Suprapubic skin (tissue), 4 donors: ENCODE measurements around the gene KNDC1. TPM values are rescaled to one million over a fixed set of nuclear protein-coding genes. Genes with fewer than 3 reads are reported as not detected.

ENCODE experiments used
- DNase-seq, 2 donors: peaks; one replicate each; pipeline ENCODE4 v3.0.0-alpha.2; 2019; ENCODE audit warnings: low spot score in 2 of 2
- H3K27ac ChIP-seq: fragments of 200-600 bp; sonication (generic); one replicate; pipeline ENCODE4 v1.5.1; 2019
- H3K27me3 ChIP-seq: fragments of 200-600 bp; sonication (generic); one replicate; pipeline ENCODE4 v1.5.1; 2019
- H3K36me3 ChIP-seq: fragments of 200-600 bp; sonication (generic); one replicate; pipeline ENCODE4 v1.5.1; 2019
- H3K4me1 ChIP-seq: fragments of 200-600 bp; sonication (generic); one replicate; pipeline ENCODE4 v1.5.1; 2019
- H3K4me3 ChIP-seq: fragments of 200-600 bp; sonication (generic); one replicate; pipeline ENCODE4 v1.5.1; 2019; ENCODE audit warnings: mild to moderate bottlenecking
- H3K9me3 ChIP-seq: fragments of 200-600 bp; sonication (generic); one replicate; pipeline ENCODE4 v1.5.1; 2019
- EP300 ChIP-seq: sonication (generic); formaldehyde crosslinking; IDR thresholded peaks from one replicate; pipeline ENCODE4 v1.6.1; 2017; ENCODE audit warnings: antibody characterized with exemption
- POLR2A ChIP-seq, 2 donors: fragments of 450-650 bp; IDR thresholded peaks; one replicate each; pipeline ENCODE4 v1.6.1; 2017; ENCODE audit warnings: antibody characterized with exemption in 2 of 2, mild to moderate bottlenecking in 2 of 2, moderate library complexity in 2 of 2
- POLR2AphosphoS5 ChIP-seq, 3 donors: sonication (generic); formaldehyde crosslinking; IDR thresholded peaks; one replicate each; pipeline ENCODE4 v1.6.1; 2017; ENCODE audit warnings: antibody characterized with exemption in 3 of 3
- WGBS: methylation state at CpG from one replicate; pipeline ENCODE4 v1.1.5; 2018; 5-methylcytosine and 5-hydroxymethylcytosine counted together
- total RNA-seq, 4 donors: library from RNA; depleted of rRNA; stranded (reverse); fragments of >200 nt; gene quantifications; one replicate each; pipeline ENCODE4 v1.1.0, GENCODE V29; 2016
- TF ChIP-seq, protein P1 (sequence below), 2 donors: fragments of 200-600 bp in 1 of 2; fragments of 450-650 bp in 1 of 2; sonication (generic) in 1 of 2; IDR thresholded peaks; one replicate each; pipeline ENCODE4 v1.5.1; 2016 to 2019; ENCODE audit warnings: antibody characterized with exemption in 2 of 2, mild to moderate bottlenecking in 1 of 2, moderate library complexity in 1 of 2

KNDC1 gene
- total RNA-seq, 4 donors from 2014 or later, result 0.08 to 2.5 (median 0.58) TPM

DNA sequence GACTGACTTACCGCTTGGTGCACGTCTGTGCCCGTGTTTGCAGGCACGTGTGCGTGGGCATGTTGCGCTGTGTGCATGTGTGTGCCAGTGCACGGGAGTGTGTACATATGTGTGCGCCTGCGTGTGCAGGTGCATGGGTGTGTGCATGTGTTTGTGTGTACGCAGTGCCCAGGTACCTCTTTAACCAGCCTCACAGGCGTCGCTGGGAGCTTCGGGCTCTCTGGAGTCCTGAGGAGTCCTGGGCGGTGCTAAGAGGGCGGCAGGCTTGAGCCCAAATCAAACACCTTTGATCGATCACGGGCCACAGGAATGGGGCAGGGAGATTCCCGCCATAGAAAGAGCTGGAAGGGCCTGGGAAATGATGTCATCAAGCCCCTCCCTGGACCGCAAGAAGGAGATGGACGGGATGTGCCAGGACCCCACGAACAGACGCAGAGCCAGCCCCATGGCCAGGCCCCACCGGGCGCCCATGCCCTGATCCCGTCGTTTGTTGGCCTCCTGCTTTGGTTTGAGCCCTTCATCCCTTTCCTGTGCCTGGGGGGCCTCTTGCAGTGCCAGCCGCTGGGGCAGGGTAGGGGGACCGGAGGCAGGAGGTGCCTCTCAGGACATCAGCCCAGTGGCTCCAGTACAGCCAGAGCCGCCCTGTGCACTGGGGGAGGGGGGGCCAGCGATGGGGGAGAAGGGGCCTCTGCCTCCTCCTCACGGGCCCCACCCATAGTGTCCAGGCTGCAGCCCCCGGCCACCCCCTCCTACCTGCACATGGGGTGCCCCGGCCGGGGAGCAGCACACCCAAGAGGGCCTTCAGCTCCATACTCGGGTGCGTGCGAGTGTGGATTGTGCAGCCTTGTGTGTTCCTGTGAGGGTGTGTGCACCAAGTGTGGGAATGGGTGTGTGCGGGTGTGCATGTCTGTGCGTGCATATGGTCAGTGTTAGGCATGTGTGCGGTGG lies 5.8 kb downstream of the KNDC1 start:
- H3K9me3 ChIP-seq, result no peaks in the 10 kb centered on the region
- H3K27me3 ChIP-seq, result peaks cover 47% of the 10 kb centered on the region
- H3K27ac ChIP-seq, result no peak overlapping the region
- no peak for TF ChIP-seq EP300
- TF ChIP-seq POLR2AphosphoS5 (IDR thresholded peaks at IDR 0.05), result no peak
- no peak for TF ChIP-seq POLR2A (IDR thresholded peaks at IDR 0.05)
- TF ChIP-seq, protein P1, sequence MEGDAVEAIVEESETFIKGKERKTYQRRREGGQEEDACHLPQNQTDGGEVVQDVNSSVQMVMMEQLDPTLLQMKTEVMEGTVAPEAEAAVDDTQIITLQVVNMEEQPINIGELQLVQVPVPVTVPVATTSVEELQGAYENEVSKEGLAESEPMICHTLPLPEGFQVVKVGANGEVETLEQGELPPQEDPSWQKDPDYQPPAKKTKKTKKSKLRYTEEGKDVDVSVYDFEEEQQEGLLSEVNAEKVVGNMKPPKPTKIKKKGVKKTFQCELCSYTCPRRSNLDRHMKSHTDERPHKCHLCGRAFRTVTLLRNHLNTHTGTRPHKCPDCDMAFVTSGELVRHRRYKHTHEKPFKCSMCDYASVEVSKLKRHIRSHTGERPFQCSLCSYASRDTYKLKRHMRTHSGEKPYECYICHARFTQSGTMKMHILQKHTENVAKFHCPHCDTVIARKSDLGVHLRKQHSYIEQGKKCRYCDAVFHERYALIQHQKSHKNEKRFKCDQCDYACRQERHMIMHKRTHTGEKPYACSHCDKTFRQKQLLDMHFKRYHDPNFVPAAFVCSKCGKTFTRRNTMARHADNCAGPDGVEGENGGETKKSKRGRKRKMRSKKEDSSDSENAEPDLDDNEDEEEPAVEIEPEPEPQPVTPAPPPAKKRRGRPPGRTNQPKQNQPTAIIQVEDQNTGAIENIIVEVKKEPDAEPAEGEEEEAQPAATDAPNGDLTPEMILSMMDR (IDR thresholded peaks at IDR 0.05), result no peak
- DNase-seq, result peak; percentile 46 to 69
- H3K4me1 ChIP-seq, result peaks cover 6% of the 10 kb centered on the region
- 80% methylated on average over 35 of the region's 40 CpGs for WGBS
- H3K36me3 ChIP-seq, result no peaks in the 10 kb centered on the region
- no peak overlapping the region for H3K4me3 ChIP-seq

DNA sequence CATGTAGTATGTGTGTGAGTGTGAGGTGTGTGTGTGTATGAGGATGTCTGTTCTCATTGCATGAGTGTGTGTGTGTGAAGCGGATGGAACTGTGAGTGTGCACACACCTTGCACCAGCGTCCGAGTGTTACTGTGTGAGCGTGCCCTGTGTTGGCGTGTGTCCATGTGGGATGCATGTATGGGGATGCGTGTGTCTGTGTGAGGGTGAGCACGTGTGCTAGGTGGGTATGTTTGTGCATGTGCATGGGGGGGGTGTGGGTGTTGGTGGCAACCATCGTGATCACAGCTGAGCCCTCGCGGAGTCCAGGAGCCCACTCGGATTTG lies 6.4 kb downstream of the KNDC1 start:
- WGBS, result 91% methylated on average over 10 of the region's 11 CpGs
- Histone ChIP-seq H3K27me3 (peaks cover 41% of the 10 kb centered on the region), H3K9me3 (no peaks in the 10 kb centered on the region), H3K4me3 (no peak overlapping the region), H3K27ac (no peak overlapping the region), H3K4me1 (no peaks in the 10 kb centered on the region), H3K36me3 (no peaks in the 10 kb centered on the region)
- TF ChIP-seq POLR2A (IDR thresholded peaks at IDR 0.05) (no peak), POLR2AphosphoS5 (IDR thresholded peaks at IDR 0.05) (no peak), EP300 (no peak)
- TF ChIP-seq, protein P1 (IDR thresholded peaks at IDR 0.05), result no peak
- DNase-seq, result peak; percentile 44 to 71

DNA sequence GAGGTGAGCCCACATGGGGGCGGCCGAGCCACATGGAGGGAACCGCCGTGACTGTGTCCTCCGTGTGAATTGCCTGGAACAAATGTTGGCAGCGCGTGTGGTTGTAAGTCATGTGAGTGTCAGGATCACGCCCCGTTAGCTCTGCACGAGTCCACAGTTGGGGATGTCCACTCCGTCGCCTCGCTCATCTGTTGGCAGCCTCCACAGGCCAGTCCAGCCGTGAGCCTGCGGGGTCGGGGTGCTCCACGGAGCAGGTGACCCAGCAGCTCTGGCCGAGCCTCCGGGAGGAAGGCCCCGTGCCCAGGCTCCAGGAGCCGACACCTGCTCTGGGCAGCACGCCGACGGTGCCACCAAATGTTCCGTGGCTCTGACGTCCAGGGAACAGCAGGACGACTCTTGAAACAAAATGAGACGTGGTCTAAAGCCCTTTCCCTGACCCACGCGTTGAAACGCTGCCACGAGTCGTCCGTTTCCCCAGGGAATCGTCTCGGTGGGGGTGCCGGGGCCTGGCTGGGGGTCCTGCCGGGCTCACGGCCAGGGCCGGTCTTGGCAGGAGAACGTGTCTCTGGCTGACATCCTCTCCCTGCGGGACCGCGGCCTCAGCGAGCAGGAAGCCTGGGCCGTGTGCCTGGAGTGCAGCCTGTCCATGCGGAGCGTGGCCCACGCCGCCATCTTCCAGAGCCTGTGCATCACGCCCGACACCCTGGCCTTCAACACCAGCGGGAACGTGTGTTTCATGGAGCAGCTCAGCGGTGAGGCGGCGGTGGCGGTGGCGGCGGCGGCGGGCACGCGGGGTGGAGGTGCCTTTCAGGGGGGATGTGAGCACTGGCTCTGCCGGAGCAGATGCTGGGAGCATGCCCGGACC lies 7.0 kb downstream of the KNDC1 start:
- Histone ChIP-seq H3K27ac (no peak overlapping the region), H3K27me3 (peaks cover 35% of the 10 kb centered on the region), H3K9me3 (no peaks in the 10 kb centered on the region), H3K4me3 (no peak overlapping the region), H3K36me3 (no peaks in the 10 kb centered on the region), H3K4me1 (no peaks in the 10 kb centered on the region)
- peak; percentile 44 to 76 for DNase-seq
- TF ChIP-seq, protein P1 (IDR thresholded peaks at IDR 0.05), result no peak
- TF ChIP-seq POLR2AphosphoS5 (IDR thresholded peaks at IDR 0.05), result no peak
- TF ChIP-seq EP300, result no peak
- TF ChIP-seq POLR2A (IDR thresholded peaks at IDR 0.05), result no peak
- WGBS, result 91% methylated on average over 49 of the region's 66 CpGs

DNA sequence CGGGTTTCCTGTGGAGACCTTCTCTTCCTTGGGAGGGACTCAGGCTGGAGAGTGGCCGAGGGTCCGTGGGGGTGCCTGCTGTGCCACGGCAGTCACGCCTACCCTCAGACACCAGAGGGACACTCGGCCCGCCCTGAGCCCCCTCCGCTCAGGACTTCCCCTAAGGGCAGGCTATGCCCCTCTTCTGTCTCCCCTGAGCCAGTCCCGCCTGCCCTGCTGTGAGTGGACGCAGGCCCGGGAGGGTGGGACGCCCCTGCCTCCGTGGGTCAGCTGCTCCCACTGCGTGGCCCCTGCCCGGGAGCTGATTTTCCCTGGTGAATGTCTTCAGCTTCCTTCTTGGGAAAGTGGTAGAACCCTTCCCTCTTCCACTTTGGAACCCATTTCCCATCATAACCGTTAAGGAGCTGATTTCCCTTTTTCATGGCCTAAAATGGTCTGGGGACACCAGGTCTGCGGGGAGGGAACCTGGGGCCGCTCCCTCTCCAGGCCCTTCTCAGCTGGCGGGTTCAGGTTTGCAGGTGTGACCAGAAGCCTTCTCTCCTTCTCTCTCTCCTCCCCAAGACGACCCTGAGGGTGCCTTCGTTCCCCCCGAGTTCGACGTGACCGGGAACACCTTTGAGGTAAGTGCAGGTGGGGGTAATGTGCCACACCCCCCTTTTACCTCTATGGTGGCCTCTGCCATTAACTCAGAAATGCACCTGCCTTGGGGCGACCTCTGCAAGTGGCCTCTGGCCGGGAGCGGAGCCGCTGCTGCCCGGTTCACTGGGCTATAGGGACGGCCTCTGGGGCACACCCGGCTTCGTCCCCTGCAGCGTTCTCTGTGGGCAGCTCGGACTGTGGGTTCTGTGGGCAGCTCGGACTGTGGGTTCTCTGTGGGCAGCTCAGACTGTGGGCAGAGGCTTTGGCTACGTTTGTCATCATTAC lies 7.9 kb downstream of the KNDC1 start:
- Histone ChIP-seq H3K27ac (no peak overlapping the region), H3K4me3 (no peak overlapping the region), H3K27me3 (peaks cover 26% of the 10 kb centered on the region), H3K4me1 (no peaks in the 10 kb centered on the region), H3K36me3 (no peaks in the 10 kb centered on the region), H3K9me3 (no peaks in the 10 kb centered on the region)
- TF ChIP-seq POLR2A (IDR thresholded peaks at IDR 0.05), result no peak
- TF ChIP-seq EP300, result no peak
- TF ChIP-seq POLR2AphosphoS5 (IDR thresholded peaks at IDR 0.05), result no peak
- TF ChIP-seq, protein P1 (IDR thresholded peaks at IDR 0.05), result no peak
- peak; percentile 30 to 76 for DNase-seq
- WGBS, result 85% methylated on average over 32 of the region's 37 CpGs
